Ishikawa (cell line): Measurements from ENCODE around the gene CLTC.

Experiments used
- RAD21 ChIP-seq: IDR thresholded peaks from 2 replicates; pipeline ENCODE4 v1.6.1; 2012; ENCODE audit warnings: low read depth
- TAF1 ChIP-seq: IDR thresholded peaks from 2 replicates; pipeline ENCODE4 v1.6.1; 2012; ENCODE audit warnings: low read depth, mild to moderate bottlenecking
- TCF12 ChIP-seq: IDR thresholded peaks from 2 replicates; pipeline ENCODE4 v1.6.1; 2012; ENCODE audit warnings: low read depth
- TF ChIP-seq, protein P1 (sequence below): IDR thresholded peaks from 2 replicates; pipeline ENCODE4 v1.6.1; 2012

GRCh38 chr17:59733697-59734096, 114.0 kb downstream of the CLTC start:
- TF ChIP-seq TCF12, result no peak
- no peak for TF ChIP-seq RAD21
- no peak for TF ChIP-seq TAF1
- TF ChIP-seq, protein P1, sequence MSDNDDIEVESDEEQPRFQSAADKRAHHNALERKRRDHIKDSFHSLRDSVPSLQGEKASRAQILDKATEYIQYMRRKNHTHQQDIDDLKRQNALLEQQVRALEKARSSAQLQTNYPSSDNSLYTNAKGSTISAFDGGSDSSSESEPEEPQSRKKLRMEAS, result no peak
